CD4-positive, alpha-beta T cell (primary cell): ENCODE data around the gene FAM110D. TPM values are rescaled to one million over a fixed set of nuclear protein-coding genes. Genes with fewer than 3 reads are reported as not detected.

Source experiments
- ATAC-seq: fragments of 200-7000 bp; cut with Tn5 transposase; one replicate; pipeline ENCODE4 v1.10.0; 2022; ENCODE audit warnings: mild to moderate bottlenecking; ENCODE audit not compliant: poor library complexity
- CTCF ChIA-PET: fragments of 350-600 bp; sonication (Branson Sonifier 250); formaldehyde crosslinking; loops from one replicate; lab custom pipeline; 2021; ENCODE audit warnings: antibody characterized with exemption, inconsistent platforms; lab: Charles Lee
- POLR2A ChIA-PET: fragments of 350-600 bp; sonication (Branson Sonifier 250); formaldehyde crosslinking; loops from one replicate; lab custom pipeline; 2021; ENCODE audit warnings: antibody characterized with exemption, inconsistent platforms; lab: Charles Lee
- DNase-seq, 14 experiments: peaks; one replicate each; pipeline ENCODE4 v3.0.0-alpha.2; 2013 to 2020; ENCODE audit warnings: mixed read lengths in 2 of 14
- H3K27ac ChIP-seq, 2 donors: one replicate each; pipeline versions ENCODE4 v1.5.1 to v1.7.0; 2013; ENCODE audit warnings: low read length in 2 of 2, low read depth in 1 of 2, mild to moderate bottlenecking in 1 of 2
- H3K27me3 ChIP-seq, 2 experiments: 1 replicate in 1 of 2; 2 replicates in 1 of 2; pipeline versions ENCODE4 v1.6.1 to v1.7.0; 2013; ENCODE audit warnings: low read length in 2 of 2, control low read depth in 1 of 2, mild to moderate bottlenecking in 1 of 2, moderate library complexity in 1 of 2; ENCODE audit not compliant: insufficient read depth in 2 of 2, control insufficient read depth in 1 of 2
- H3K36me3 ChIP-seq: one replicate; pipeline ENCODE4 v1.6.1; 2013; ENCODE audit warnings: low read length, control low read depth; ENCODE audit not compliant: insufficient read depth
- H3K4me1 ChIP-seq: one replicate; pipeline ENCODE4 v1.6.1; 2013; ENCODE audit warnings: low read length, control low read depth; ENCODE audit not compliant: insufficient read depth
- H3K4me3 ChIP-seq: one replicate; pipeline ENCODE4 v1.5.1; 2013; ENCODE audit warnings: mild to moderate bottlenecking, low read length, moderate library complexity
- H3K9me3 ChIP-seq, 2 experiments: 1 replicate in 1 of 2; 2 replicates in 1 of 2; pipeline versions ENCODE4 v1.6.1 to v1.7.0; 2013; ENCODE audit warnings: low read length in 2 of 2, mild to moderate bottlenecking in 2 of 2, control low read depth in 1 of 2, moderate library complexity in 1 of 2; ENCODE audit not compliant: control insufficient read depth in 1 of 2, insufficient read depth in 1 of 2
- H3K27ac Mint-ChIP-seq: one replicate; pipeline ENCODE4 v1.8.0; 2020; ENCODE audit warnings: mixed read lengths
- H3K27me3 Mint-ChIP-seq: one replicate; pipeline ENCODE4 v1.8.0; 2021; ENCODE audit warnings: mixed read lengths
- H3K36me3 Mint-ChIP-seq: one replicate; pipeline ENCODE4 v1.8.0; 2021; ENCODE audit warnings: low read depth, mixed read lengths
- H3K4me1 Mint-ChIP-seq: one replicate; pipeline ENCODE4 v1.8.0; 2021; ENCODE audit warnings: low read depth, mixed read lengths
- H3K4me3 Mint-ChIP-seq: one replicate; pipeline ENCODE4 v1.8.0; 2020; ENCODE audit warnings: mild to moderate bottlenecking, mixed read lengths
- H3K9me3 Mint-ChIP-seq: one replicate; pipeline ENCODE4 v1.8.0; 2020; ENCODE audit warnings: mixed read lengths
- intact Hi-C, 2 experiments: fragments of 100-400 bp; cut with DNase I in 1 of 2; cut with micrococcal nuclease in 1 of 2; formaldehyde crosslinking; loops; one replicate each; pipeline versions ENCODE4 v1.15.1 to v1.9.0; 2023 to 2025; cut with DNase I, micrococcal nuclease
- total RNA-seq, 174 experiments: library from RNA in 2 of 174; stranded (reverse) in 2 of 174; gene quantifications; one replicate each; pipeline ENCODE4 v1.2.3 and lab custom pipeline; 2021 to 2026
- TF ChIP-seq, protein P1 (sequence below): fragments of 200-600 bp; IDR thresholded peaks from one replicate; pipeline ENCODE4 v1.8.0; 2022; ENCODE audit warnings: antibody characterized with exemption, mild to moderate bottlenecking

FAM110D gene
- total RNA-seq, 2 experiments from 2014 or later, result not detected

DNA sequence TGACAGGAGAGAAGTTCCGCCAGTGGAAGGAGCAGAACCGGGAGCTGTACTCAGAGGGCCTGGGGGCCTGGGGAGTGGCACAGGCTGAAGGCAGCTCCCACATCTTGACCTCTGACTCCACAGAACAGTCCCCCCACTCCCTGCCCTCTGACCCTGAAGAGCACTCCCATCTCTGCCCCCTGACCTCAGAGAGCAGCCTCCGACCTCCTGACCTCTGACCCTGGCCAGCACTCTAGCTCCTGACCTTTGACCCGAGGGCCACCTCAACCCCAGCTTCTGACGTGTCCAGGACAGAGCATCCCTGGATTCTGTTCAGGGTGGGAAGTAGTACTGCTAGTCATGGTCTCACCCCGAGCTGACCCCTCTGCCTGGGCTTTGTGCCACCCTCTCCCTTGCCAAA lies 30.5 kb downstream of the FAM110D start:
- H3K36me3 Mint-ChIP-seq, result no peaks in the 10 kb centered on the region
- H3K4me1 Mint-ChIP-seq, result peaks cover 17% of the 10 kb centered on the region
- no peak overlapping the region for H3K27ac Mint-ChIP-seq
- TF ChIP-seq, protein P1, sequence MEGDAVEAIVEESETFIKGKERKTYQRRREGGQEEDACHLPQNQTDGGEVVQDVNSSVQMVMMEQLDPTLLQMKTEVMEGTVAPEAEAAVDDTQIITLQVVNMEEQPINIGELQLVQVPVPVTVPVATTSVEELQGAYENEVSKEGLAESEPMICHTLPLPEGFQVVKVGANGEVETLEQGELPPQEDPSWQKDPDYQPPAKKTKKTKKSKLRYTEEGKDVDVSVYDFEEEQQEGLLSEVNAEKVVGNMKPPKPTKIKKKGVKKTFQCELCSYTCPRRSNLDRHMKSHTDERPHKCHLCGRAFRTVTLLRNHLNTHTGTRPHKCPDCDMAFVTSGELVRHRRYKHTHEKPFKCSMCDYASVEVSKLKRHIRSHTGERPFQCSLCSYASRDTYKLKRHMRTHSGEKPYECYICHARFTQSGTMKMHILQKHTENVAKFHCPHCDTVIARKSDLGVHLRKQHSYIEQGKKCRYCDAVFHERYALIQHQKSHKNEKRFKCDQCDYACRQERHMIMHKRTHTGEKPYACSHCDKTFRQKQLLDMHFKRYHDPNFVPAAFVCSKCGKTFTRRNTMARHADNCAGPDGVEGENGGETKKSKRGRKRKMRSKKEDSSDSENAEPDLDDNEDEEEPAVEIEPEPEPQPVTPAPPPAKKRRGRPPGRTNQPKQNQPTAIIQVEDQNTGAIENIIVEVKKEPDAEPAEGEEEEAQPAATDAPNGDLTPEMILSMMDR, result no peak
- no peak overlapping the region for H3K27ac ChIP-seq
- intact Hi-C loops, result no loop called here
- DNase-seq (no peak), ATAC-seq (no peak)
- H3K9me3 Mint-ChIP-seq, result no peaks in the 10 kb centered on the region
- H3K27me3 Mint-ChIP-seq, result no peaks in the 10 kb centered on the region
- no peak overlapping the region for H3K4me3 ChIP-seq
- ChIA-PET CTCF (interaction anchor here (3.5 kb wide), 1 partner anchor 45 kb away, joined by 12 read pairs; the partner anchor contains the start of gene CEP85), POLR2A (interaction anchor here (1.2 kb wide), 1 partner anchor 44 kb away, joined by 3 read pairs; no protein-coding TSS in a partner anchor)
- no peaks in the 10 kb centered on the region for H3K36me3 ChIP-seq
- no peak overlapping the region for H3K4me3 Mint-ChIP-seq
- H3K9me3 ChIP-seq, result no peaks in the 10 kb centered on the region
- peaks cover 11% of the 10 kb centered on the region for H3K4me1 ChIP-seq
- no peaks in the 10 kb centered on the region for H3K27me3 ChIP-seq

DNA sequence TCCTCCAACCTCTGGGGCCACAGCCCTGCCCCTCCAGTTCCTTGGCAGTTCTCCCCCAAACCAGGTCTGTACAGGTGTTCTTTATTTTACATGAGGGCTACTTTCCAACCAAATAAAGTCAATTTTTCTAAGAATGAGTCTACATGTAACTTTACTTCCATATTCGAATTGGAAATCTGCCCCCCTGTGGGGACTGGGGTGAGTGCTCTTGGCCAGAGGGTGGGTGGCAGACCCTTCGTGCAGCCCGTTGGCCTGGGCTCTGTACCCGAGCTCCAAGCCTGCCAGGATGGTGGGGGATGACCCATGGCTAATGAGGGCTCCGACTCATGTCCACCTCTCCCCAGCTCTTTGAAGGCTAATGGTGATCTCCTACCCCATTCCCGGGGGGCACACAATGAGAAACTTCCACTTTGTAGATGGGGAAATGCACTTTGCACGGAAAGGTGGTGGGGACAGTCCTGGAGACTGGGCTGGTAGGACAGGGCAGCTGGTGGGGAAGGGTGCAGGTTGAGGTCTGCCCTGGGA lies 30.9 kb downstream of the FAM110D start:
- CTCF ChIA-PET, result interaction anchor here (3.5 kb wide), 1 partner anchor 44 kb away, joined by 12 read pairs; the partner anchor contains the start of gene CEP85
- Mint-ChIP-seq H3K36me3 (no peaks in the 10 kb centered on the region), H3K4me3 (no peak overlapping the region), H3K27ac (no peak overlapping the region), H3K27me3 (no peaks in the 10 kb centered on the region), H3K9me3 (no peaks in the 10 kb centered on the region), H3K4me1 (peaks cover 17% of the 10 kb centered on the region)
- no peak overlapping the region for H3K4me3 ChIP-seq
- H3K4me1 ChIP-seq, result peaks cover 11% of the 10 kb centered on the region
- H3K27me3 ChIP-seq, result no peaks in the 10 kb centered on the region
- intact Hi-C loops, result no loop called here
- no peak overlapping the region for H3K27ac ChIP-seq
- DNase-seq, result no peak
- TF ChIP-seq, protein P1, result no peak
- no peaks in the 10 kb centered on the region for H3K9me3 ChIP-seq
- POLR2A ChIA-PET, result interaction anchor here (1.2 kb wide), 1 partner anchor 44 kb away, joined by 3 read pairs; no protein-coding TSS in a partner anchor
- no peaks in the 10 kb centered on the region for H3K36me3 ChIP-seq
- ATAC-seq, result no peak

DNA sequence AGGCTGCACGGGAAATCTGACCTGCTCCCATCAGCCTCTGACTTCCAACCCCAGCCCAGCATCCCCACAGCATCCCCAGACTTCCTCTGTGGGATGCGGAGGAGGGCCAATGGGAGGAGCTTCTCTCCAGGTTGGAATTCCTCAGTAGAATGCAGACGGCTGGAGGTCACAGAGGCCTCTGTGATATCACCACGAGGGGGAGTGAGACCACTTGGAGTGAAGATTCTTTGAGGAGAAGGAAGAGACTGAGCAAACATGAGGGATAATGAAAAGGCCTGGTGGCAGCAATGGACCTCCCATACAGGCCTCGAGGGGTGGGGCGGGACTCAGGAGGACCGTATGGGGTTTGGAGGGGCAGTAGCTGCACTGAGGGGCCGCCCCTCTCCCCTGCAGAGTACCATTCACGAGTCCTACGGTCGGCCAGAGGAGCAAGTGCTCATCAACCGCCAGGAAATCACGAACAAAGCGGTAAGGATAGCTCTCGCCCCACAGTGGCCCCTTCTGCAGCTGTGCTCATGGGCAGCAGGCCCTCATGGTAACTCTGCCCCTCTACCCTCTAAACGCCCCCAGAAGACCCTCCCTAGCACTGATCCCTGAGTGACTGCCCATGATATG lies 31.6 kb downstream of the FAM110D start, which contains the start of gene CATSPER4:
Gene CATSPER4, plus strand, starts transcription at position 230 of the 615 bp plus-strand sequence. Its CDS starts 26 bp downstream, at position 256.
- ATAC-seq, result no peak
- intact Hi-C loops, result no loop called here
- Mint-ChIP-seq H3K27me3 (no peaks in the 10 kb centered on the region), H3K4me3 (no peak within 1 kb of the TSS), H3K27ac (no peak within 1 kb of the TSS), H3K36me3 (no peaks in the 10 kb centered on the region), H3K4me1 (peaks cover 17% of the 10 kb centered on the region), H3K9me3 (no peaks in the 10 kb centered on the region)
- CTCF ChIA-PET, result interaction anchor here (1.0 to 3.5 kb wide), 2 partner anchors 21 to 44 kb away, joined by 3 to 12 read pairs; partner anchors contain the start of genes CEP85 and ZNF593
- DNase-seq, result peak in 4 of 14 experiments; percentile 17 to 40 (median 30)
- Histone ChIP-seq H3K9me3 (no peaks in the 10 kb centered on the region), H3K36me3 (no peaks in the 10 kb centered on the region), H3K4me1 (peaks cover 11% of the 10 kb centered on the region), H3K27me3 (no peaks in the 10 kb centered on the region), H3K27ac (no peak within 1 kb of the TSS), H3K4me3 (no peak within 1 kb of the TSS)
- TF ChIP-seq, protein P1, result no peak
- POLR2A ChIA-PET, result no interaction called here
